GM23248 (cell line): ENCODE data around the gene GFOD1.

ENCODE experiments used
- EZH2 ChIP-seq: fragments of 200-600 bp; sonication (generic); IDR thresholded peaks from 2 replicates; pipeline ENCODE4 v1.6.1; 2018; ENCODE audit warnings: antibody characterized with exemption, mild to moderate bottlenecking; ENCODE audit not compliant: insufficient read depth, poor library complexity, severe bottlenecking
- EZH2phosphoT487 ChIP-seq: fragments of 200-600 bp; sonication (generic); IDR thresholded peaks from 2 replicates; pipeline ENCODE4 v1.6.1; 2018; ENCODE audit warnings: antibody characterized with exemption, moderate library complexity, mild to moderate bottlenecking, low read depth; ENCODE audit not compliant: insufficient read depth

DNA sequence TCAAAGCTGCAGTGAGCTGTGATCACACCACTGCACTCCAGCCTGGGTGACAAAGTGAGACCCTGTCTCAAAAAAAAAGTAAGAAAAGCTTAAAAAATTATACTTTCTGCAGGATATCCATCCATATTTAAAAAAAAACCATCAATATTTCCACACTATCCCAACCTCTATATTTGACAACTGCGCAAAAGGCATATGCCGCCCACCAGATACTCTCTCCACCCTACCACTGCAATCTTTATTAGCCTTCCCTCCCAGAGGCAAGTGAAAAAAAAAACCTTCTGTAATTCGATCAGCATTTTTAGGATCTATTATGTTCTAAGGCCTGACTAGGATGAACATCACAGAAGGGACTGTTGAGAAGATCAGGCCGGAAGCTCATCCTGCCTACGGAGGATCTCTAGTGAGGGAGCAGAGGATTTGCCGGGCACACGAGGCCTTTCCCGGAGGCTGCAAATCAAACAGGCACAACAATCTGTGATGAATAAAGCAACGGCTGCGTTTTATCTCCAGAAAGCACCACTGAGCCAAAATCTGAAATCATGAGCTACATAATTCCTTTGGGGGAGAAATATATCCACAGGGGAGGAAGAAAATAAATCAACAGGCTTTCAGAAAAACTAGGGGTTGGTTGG lies 65.9 kb downstream of the GFOD1 start:
- TF ChIP-seq EZH2phosphoT487, result no peak
- TF ChIP-seq EZH2, result no peak
